ENCODE data around the gene PDE4B. TPM values are rescaled to one million over a fixed set of nuclear protein-coding genes. Genes with fewer than 3 reads are reported as not detected.
"Not testable (repeated sequence)": the region's sequence is repeated elsewhere in the genome, so short reads cannot be mapped to it uniquely, and the experiment has no call there.

PDE4B gene
- total and polyA plus RNA-seq, 7 experiments from 2014 or later = 43.5 to 99.2 (median 46.7) TPM

- Mint-ChIP-seq H3K36me3 (no peaks in the 10 kb centered on the region), H3K4me3 (no peak overlapping the region), H3K4me1 (peaks cover 0 to 6% (median 0%) of the 10 kb centered on the region in 7 donors), H3K27ac (no peak overlapping the region), H3K9me3 (no peaks in the 10 kb centered on the region), H3K27me3 (peaks cover 3 to 36% (median 31%) of the 10 kb centered on the region in 5 donors)
- Histone ChIP-seq H3K27ac (ENCODE audit: low read depth, low read length) (no peak overlapping the region), H3K27me3 (ENCODE audit: control insufficient read depth in 2 of 2, insufficient read depth in 2 of 2, low read length in 2 of 2) (no peaks in the 10 kb centered on the region), H3K4me1 (ENCODE audit: control insufficient read depth in 2 of 2, insufficient read depth in 2 of 2, low read length in 2 of 2) (no peaks in the 10 kb centered on the region), H3K4me3 (ENCODE audit: low read length) (no peak overlapping the region), H3K9me3 (ENCODE audit: control insufficient read depth in 2 of 3, low read length in 3 of 3) (no peaks in the 10 kb centered on the region), H3K36me3 (ENCODE audit: control insufficient read depth in 2 of 3, insufficient read depth in 3 of 3, low read length in 3 of 3) (no peaks in the 10 kb centered on the region)
- DNase-seq = no peak
- ChIA-PET CTCF (interaction anchor here (1.6 kb wide), 1 partner anchor 448 kb away, joined by 4 read pairs; no protein-coding TSS in a partner anchor), POLR2A (no interaction called here)
- no peak for ATAC-seq
- intact Hi-C loops (cut with micrococcal nuclease) = no loop called here
Measured at GRCh38 chr1:65998763-65999583, 206.3 kb downstream of the PDE4B start.

GRCh38 chr1:66000033-66000637 lies 207.4 kb downstream of the PDE4B start:
- Mint-ChIP-seq H3K27me3 (peaks cover 3 to 36% (median 27%) of the 10 kb centered on the region in 5 donors), H3K4me3 (no peak overlapping the region), H3K36me3 (no peaks in the 10 kb centered on the region), H3K27ac (no peak overlapping the region), H3K4me1 (peaks cover 0 to 6% (median 0%) of the 10 kb centered on the region in 7 donors), H3K9me3 (no peaks in the 10 kb centered on the region)
- Histone ChIP-seq H3K27ac (ENCODE audit: low read depth, low read length) (no peak overlapping the region), H3K4me3 (ENCODE audit: low read length) (no peak overlapping the region), H3K4me1 (ENCODE audit: control insufficient read depth in 2 of 2, insufficient read depth in 2 of 2, low read length in 2 of 2) (no peaks in the 10 kb centered on the region), H3K36me3 (ENCODE audit: control insufficient read depth in 2 of 3, insufficient read depth in 3 of 3, low read length in 3 of 3) (no peaks in the 10 kb centered on the region), H3K27me3 (ENCODE audit: control insufficient read depth in 2 of 2, insufficient read depth in 2 of 2, low read length in 2 of 2) (no peaks in the 10 kb centered on the region), H3K9me3 (ENCODE audit: control insufficient read depth in 2 of 3, low read length in 3 of 3) (no peaks in the 10 kb centered on the region)
- no peak for ATAC-seq
- ChIA-PET POLR2A (no interaction called here), CTCF (no interaction called here)
- intact Hi-C loops (cut with micrococcal nuclease) = no loop called here
- DNase-seq = no peak

- Histone ChIP-seq H3K9me3 (ENCODE audit: control insufficient read depth in 2 of 3, low read length in 3 of 3) (no peaks in the 10 kb centered on the region), H3K27ac (ENCODE audit: low read depth, low read length) (no peak overlapping the region), H3K27me3 (ENCODE audit: control insufficient read depth in 2 of 2, insufficient read depth in 2 of 2, low read length in 2 of 2) (no peaks in the 10 kb centered on the region), H3K36me3 (ENCODE audit: control insufficient read depth in 2 of 3, insufficient read depth in 3 of 3, low read length in 3 of 3) (no peaks in the 10 kb centered on the region), H3K4me3 (ENCODE audit: low read length) (no peak overlapping the region), H3K4me1 (ENCODE audit: control insufficient read depth in 2 of 2, insufficient read depth in 2 of 2, low read length in 2 of 2) (no peaks in the 10 kb centered on the region)
- H3K4me1 Mint-ChIP-seq = peaks cover 0 to 6% (median 0%) of the 10 kb centered on the region in 7 donors
- no peaks in the 10 kb centered on the region for H3K36me3 Mint-ChIP-seq
- H3K4me3 Mint-ChIP-seq = no peak overlapping the region
- peaks cover 6 to 44% (median 16%) of the 10 kb centered on the region in 5 donors for H3K27me3 Mint-ChIP-seq
- POLR2A ChIA-PET = no interaction called here
- no peaks in the 10 kb centered on the region for H3K9me3 Mint-ChIP-seq
- CTCF ChIA-PET = no interaction called here
- ATAC-seq = no peak
- no peak overlapping the region for H3K27ac Mint-ChIP-seq
- intact Hi-C loops (cut with micrococcal nuclease) = no loop called here
- DNase-seq = no peak
Measured at GRCh38 chr1:66003690-66004089, 211.0 kb downstream of the PDE4B start.

GRCh38 chr1:66006534-66006933 lies 213.8 kb downstream of the PDE4B start:
- not testable (repeated sequence) for H3K4me1 Mint-ChIP-seq, H3K9me3 Mint-ChIP-seq

GRCh38 chr1:66012106-66012784 lies 219.6 kb downstream of the PDE4B start:
- H3K27me3 Mint-ChIP-seq = peaks cover 7 to 19% (median 16%) of the 10 kb centered on the region in 5 donors
- Histone ChIP-seq H3K4me3 (ENCODE audit: low read length) (no peak overlapping the region), H3K4me1 (ENCODE audit: control insufficient read depth in 2 of 2, insufficient read depth in 2 of 2, low read length in 2 of 2) (no peaks in the 10 kb centered on the region), H3K9me3 (ENCODE audit: control insufficient read depth in 2 of 3, low read length in 3 of 3) (no peaks in the 10 kb centered on the region), H3K27ac (ENCODE audit: low read depth, low read length) (no peak overlapping the region), H3K27me3 (ENCODE audit: control insufficient read depth in 2 of 2, insufficient read depth in 2 of 2, low read length in 2 of 2) (no peaks in the 10 kb centered on the region), H3K36me3 (ENCODE audit: control insufficient read depth in 2 of 3, insufficient read depth in 3 of 3, low read length in 3 of 3) (no peaks in the 10 kb centered on the region)
- DNase-seq = peak in 2 of 9 donors; percentile 13 to 16
- intact Hi-C loops (cut with micrococcal nuclease) = no loop called here
- H3K36me3 Mint-ChIP-seq = no peaks in the 10 kb centered on the region
- POLR2A ChIA-PET = no interaction called here
- H3K9me3 Mint-ChIP-seq = peaks cover 0 to 4% (median 0%) of the 10 kb centered on the region in 11 donors
- no peak overlapping the region for H3K4me3 Mint-ChIP-seq
- H3K27ac Mint-ChIP-seq = no peak overlapping the region
- CTCF ChIA-PET = no interaction called here
- peaks cover 0 to 9% (median 7%) of the 10 kb centered on the region in 7 donors for H3K4me1 Mint-ChIP-seq
- ATAC-seq = peak; percentile 72

More at GRCh38 chr1:66006534-66006933, 213.8 kb downstream of the PDE4B start:
- DNase-seq; POLR2A ChIA-PET; H3K4me1 ChIP-seq (ENCODE audit: control insufficient read depth in 2 of 2, insufficient read depth in 2 of 2, low read length in 2 of 2); H3K27me3 ChIP-seq (ENCODE audit: control insufficient read depth in 2 of 2, insufficient read depth in 2 of 2, low read length in 2 of 2); H3K4me3 ChIP-seq (ENCODE audit: low read length); H3K36me3 Mint-ChIP-seq; H3K27ac Mint-ChIP-seq; H3K27ac ChIP-seq (ENCODE audit: low read depth, low read length); H3K4me3 Mint-ChIP-seq; CTCF ChIA-PET; H3K9me3 ChIP-seq (ENCODE audit: control insufficient read depth in 2 of 3, low read length in 3 of 3); H3K36me3 ChIP-seq (ENCODE audit: control insufficient read depth in 2 of 3, insufficient read depth in 3 of 3, low read length in 3 of 3); intact Hi-C loops (cut with micrococcal nuclease): not testable (repeated sequence)
- H3K27me3 Mint-ChIP-seq = peaks cover 7 to 38% (median 20%) of the 10 kb centered on the region in 5 donors
- peak; percentile 27 for ATAC-seq

- no peak overlapping the region for H3K27ac Mint-ChIP-seq
- Histone ChIP-seq H3K27ac (ENCODE audit: low read depth, low read length) (no peak overlapping the region), H3K4me1 (ENCODE audit: control insufficient read depth in 2 of 2, insufficient read depth in 2 of 2, low read length in 2 of 2) (no peaks in the 10 kb centered on the region), H3K9me3 (ENCODE audit: control insufficient read depth in 2 of 3, low read length in 3 of 3) (no peaks in the 10 kb centered on the region), H3K4me3 (ENCODE audit: low read length) (no peak overlapping the region), H3K27me3 (ENCODE audit: control insufficient read depth in 2 of 2, insufficient read depth in 2 of 2, low read length in 2 of 2) (no peaks in the 10 kb centered on the region), H3K36me3 (ENCODE audit: control insufficient read depth in 2 of 3, insufficient read depth in 3 of 3, low read length in 3 of 3) (no peaks in the 10 kb centered on the region)
- peaks cover 0 to 9% (median 7%) of the 10 kb centered on the region in 7 donors for H3K4me1 Mint-ChIP-seq
- intact Hi-C loops (cut with micrococcal nuclease) = no loop called here
- peaks cover 0 to 4% (median 0%) of the 10 kb centered on the region in 11 donors for H3K9me3 Mint-ChIP-seq
- peaks cover 7 to 13% (median 11%) of the 10 kb centered on the region in 5 donors for H3K27me3 Mint-ChIP-seq
- CTCF ChIA-PET = no interaction called here
- POLR2A ChIA-PET = no interaction called here
- H3K36me3 Mint-ChIP-seq = no peaks in the 10 kb centered on the region
- ATAC-seq = no peak
- no peak for DNase-seq
- H3K4me3 Mint-ChIP-seq = no peak overlapping the region
Measured at GRCh38 chr1:66013371-66013770, 220.7 kb downstream of the PDE4B start.
